A549 (cell line): ENCODE results near the gene STX12. TPM values are rescaled to one million over a fixed set of nuclear protein-coding genes. Genes with fewer than 3 reads are reported as not detected.
"Not testable (repeated sequence)": the region's sequence is repeated elsewhere in the genome, so short reads cannot be mapped to it uniquely, and the experiment has no call there.

Experiments used
- ATAC-seq, 2 experiments: fragments of 200-7000 bp in 1 of 2; fragments of >200 bp in 1 of 2; cut with Nextera tagmentation in 1 of 2; cut with Tn5 transposase in 1 of 2; 3 replicates each; pipeline versions ENCODE4 v1.8.0 to v1.9.1; 2018 to 2020; ENCODE audit warnings: mild to moderate bottlenecking in 1 of 2, moderate library complexity in 1 of 2
- CTCF ChIA-PET: fragments of 300-600 bp; sonication (Branson Sonifier 250); formaldehyde crosslinking; extraction: SDS; loops from one replicate; lab custom pipeline; 2021; ENCODE audit warnings: antibody characterized with exemption, inconsistent platforms; lab: Yijun Ruan, JAX
- POLR2A ChIA-PET: fragments of 350-600 bp; formaldehyde crosslinking; extraction: SDS; loops from one replicate; lab custom pipeline; 2021; ENCODE audit warnings: antibody characterized with exemption, inconsistent platforms; lab: Yijun Ruan, JAX
- DNase-seq, 2 experiments: peaks; one replicate each; pipeline versions ENCODE4 v3.0.0 to v3.0.0-alpha.2; 2011 to 2016; ENCODE audit warnings: low read depth in 1 of 2, low spot score in 1 of 2
- FAIRE-seq: peaks from 2 replicates; lab custom pipeline; 2011; peaks lifted over from hg19 to GRCh38; lab: Jason Lieb, UNC
- H3K27ac ChIP-seq, 2 experiments: fragments of >200 bp; sonication (Bioruptor Twin); formaldehyde crosslinking; 3 replicates each; pipeline ENCODE4 v1.5.1; 2016 to 2017
- H3K4me1 ChIP-seq: fragments of >200 bp; sonication (Bioruptor Twin); formaldehyde crosslinking; 3 replicates; pipeline ENCODE4 v1.6.1; 2016
- H3K4me2 ChIP-seq: fragments of >200 bp; sonication (Bioruptor Twin); formaldehyde crosslinking; 3 replicates; pipeline ENCODE4 v1.6.1; 2016
- H3K4me3 ChIP-seq: fragments of >200 bp; sonication (Bioruptor Twin); formaldehyde crosslinking; 3 replicates; pipeline ENCODE4 v1.5.1; 2016
- H3K9me3 ChIP-seq: fragments of >200 bp; sonication (Bioruptor Twin); formaldehyde crosslinking; 3 replicates; pipeline ENCODE4 v1.6.1; 2016
- BHLHE40 ChIP-seq: IDR thresholded peaks from 2 replicates; pipeline ENCODE4 v1.6.1; 2012; ENCODE audit warnings: low read depth, low read length, inconsistent platforms
- CEBPB ChIP-seq, 2 experiments: fragments of >200 bp in 1 of 2; sonication (Bioruptor Twin) in 1 of 2; formaldehyde crosslinking in 1 of 2; IDR thresholded peaks; 2 replicates each; pipeline ENCODE4 v1.6.1; 2012 to 2016
- CHD4 ChIP-seq: fragments of 200-600 bp; sonication (generic); IDR thresholded peaks from 2 replicates; pipeline ENCODE4 v1.6.1; 2016; ENCODE audit warnings: antibody characterized with exemption, mild to moderate bottlenecking, borderline replicate concordance
- E2F6 ChIP-seq: IDR thresholded peaks from 2 replicates; pipeline ENCODE4 v1.6.1; 2012; ENCODE audit warnings: low read depth, borderline replicate concordance
- EHF ChIP-seq: fragments of 250-450 bp; sonication (Bioruptor Pico); IDR thresholded peaks from 2 replicates; pipeline ENCODE4 v1.5.0; 2020; ENCODE audit warnings: mild to moderate bottlenecking
- ELK1 ChIP-seq: fragments of 150-350 bp; IDR thresholded peaks from 2 replicates; pipeline ENCODE4 v1.6.1; 2014; ENCODE audit warnings: low read depth, mild to moderate bottlenecking, low read length
- HOXB5 ChIP-seq: fragments of 250-450 bp; sonication (Bioruptor Pico); IDR thresholded peaks from 2 replicates; pipeline ENCODE4 v1.5.0; 2020; ENCODE audit warnings: mild to moderate bottlenecking, moderate library complexity
- JUN ChIP-seq, 2 experiments: fragments of >200 bp; sonication (Bioruptor Twin); formaldehyde crosslinking; IDR thresholded peaks; 2 replicates in 1 of 2; 3 replicates in 1 of 2; pipeline ENCODE4 v1.6.1; 2016 to 2017
- KDM1A ChIP-seq: fragments of 200-600 bp; sonication (generic); IDR thresholded peaks from 2 replicates; pipeline ENCODE4 v1.6.1; 2016; ENCODE audit warnings: low read depth, mild to moderate bottlenecking
- KDM5A ChIP-seq: fragments of 200-600 bp; sonication (generic); IDR thresholded peaks from 2 replicates; pipeline ENCODE4 v1.6.1; 2016; ENCODE audit warnings: antibody characterized with exemption, mild to moderate bottlenecking
- MYC ChIP-seq: IDR thresholded peaks from 2 replicates; pipeline ENCODE4 v1.6.1; 2012; ENCODE audit warnings: mild to moderate bottlenecking, inconsistent platforms, low read length, improper control_type of control experiment, borderline replicate concordance
- NPAS2 ChIP-seq: fragments of 250-450 bp; sonication (Bioruptor Pico); IDR thresholded peaks from 2 replicates; pipeline ENCODE4 v1.8.0; 2022; ENCODE audit warnings: mild to moderate bottlenecking, moderate library complexity, borderline replicate concordance
- PHF8 ChIP-seq: fragments of 200-600 bp; sonication (generic); IDR thresholded peaks from 2 replicates; pipeline ENCODE4 v1.6.1; 2016; ENCODE audit warnings: low read depth, mild to moderate bottlenecking, antibody characterized with exemption, moderate library complexity, borderline replicate concordance
- POLR2A ChIP-seq: IDR thresholded peaks from 2 replicates; pipeline ENCODE4 v1.6.1; 2012; ENCODE audit warnings: mild to moderate bottlenecking, low read length
- POLR2AphosphoS2 ChIP-seq: conservative IDR thresholded peaks from 2 replicates; pipeline ENCODE4 v1.6.1; 2012; ENCODE audit warnings: low read length, improper control_type of control experiment, inconsistent platforms
- RAD21 ChIP-seq, 2 experiments: fragments of >200 bp in 1 of 2; sonication (Bioruptor Twin) in 1 of 2; formaldehyde crosslinking in 1 of 2; IDR thresholded peaks in 1 of 2; conservative IDR thresholded peaks in 1 of 2; 2 replicates in 1 of 2; 3 replicates in 1 of 2; pipeline ENCODE4 v1.6.1; 2012 to 2018; ENCODE audit warnings: inconsistent platforms in 1 of 2
- RARB ChIP-seq: fragments of 250-450 bp; sonication (Bioruptor Pico); IDR thresholded peaks from 2 replicates; pipeline ENCODE4 v1.8.0; 2021; ENCODE audit warnings: mild to moderate bottlenecking, moderate library complexity
- RCOR1 ChIP-seq: fragments of 150-350 bp; IDR thresholded peaks from 2 replicates; pipeline ENCODE4 v1.6.1; 2014; ENCODE audit warnings: antibody characterized with exemption, low read length, low read depth
- RFX5 ChIP-seq: fragments of 450-650 bp; IDR thresholded peaks from 2 replicates; pipeline ENCODE4 v1.7.1; 2014; ENCODE audit warnings: antibody characterized with exemption, mild to moderate bottlenecking, moderate library complexity
- TFCP2L1 ChIP-seq: fragments of 250-450 bp; sonication (Bioruptor Pico); IDR thresholded peaks from 2 replicates; pipeline ENCODE4 v1.5.0; 2021; ENCODE audit warnings: mild to moderate bottlenecking
- TP53 ChIP-seq: fragments of 250-450 bp; sonication (Bioruptor Pico); IDR thresholded peaks from 2 replicates; pipeline ENCODE4 v1.5.0; 2021; ENCODE audit warnings: mild to moderate bottlenecking, moderate library complexity
- WGBS: methylation state at CpG from one replicate; pipeline ENCODE4 v1.1.6; 2017; ENCODE audit errors: missing lambda C conversion rate; 5-methylcytosine and 5-hydroxymethylcytosine counted together
- polyA plus RNA-seq, 4 experiments: library from polyadenylated mRNA; depleted of rRNA in 3 of 4; stranded (reverse); fragments of >200 nt; fragmentation: RNase III in 1 of 4; extraction: RNeasy Plus Mini Kit Qiagen cat#74134 plus additional on column Dnase treatment in 1 of 4; gene quantifications; 2 replicates in 3 of 4; 3 replicates in 1 of 4; pipeline ENCODE4 v1.2.3, GENCODE V29; 2011 to 2017
- TF ChIP-seq, protein P1 (sequence below): fragments of 250-450 bp; sonication (Bioruptor Pico); IDR thresholded peaks from 2 replicates; pipeline ENCODE4 v1.5.0; 2021; ENCODE audit warnings: mild to moderate bottlenecking, moderate library complexity, borderline replicate concordance

The STX12 gene
- polyA plus RNA-seq, 2 of the 4 experiments (the other 2 are of a cell fraction), result 11.9 to 14.6 TPM

DNA sequence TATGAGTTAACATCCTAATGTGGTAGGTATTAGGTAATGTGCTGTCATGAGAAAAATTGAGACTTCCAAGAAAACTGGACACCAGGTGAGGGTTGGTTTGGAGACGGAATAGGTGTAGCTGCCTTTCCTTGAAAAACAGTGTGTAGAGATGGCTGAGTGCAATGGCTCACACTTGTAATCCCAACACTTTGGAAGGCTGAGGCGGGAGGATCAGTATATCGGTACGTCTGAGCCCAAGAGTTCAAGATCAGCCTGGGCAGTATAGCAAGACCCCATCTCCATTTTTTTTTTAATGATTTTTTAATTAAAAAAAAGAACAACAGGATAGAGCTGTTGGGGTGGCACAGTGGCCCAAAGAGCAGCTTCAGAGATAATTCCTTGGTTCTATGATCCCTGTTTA is 50.8 kb downstream of the STX12 start:
- no peak for TF ChIP-seq RFX5
- no peak for TF ChIP-seq TFCP2L1 (CRISPR knock-in tag)
- no peak for TF ChIP-seq CHD4
- TF ChIP-seq HOXB5, result no peak
- no peak for TF ChIP-seq RARB (CRISPR knock-in tag)
- TF ChIP-seq EHF (CRISPR knock-in tag), result no peak
- TF ChIP-seq E2F6, result no peak
- TF ChIP-seq ELK1, result no peak
- no peak for TF ChIP-seq BHLHE40
- TF ChIP-seq KDM1A, result no peak
- TF ChIP-seq MYC, result no peak
- no peak for TF ChIP-seq JUN (IDR thresholded peaks at IDR 0.05)
- TF ChIP-seq TP53 (CRISPR knock-in tag), result no peak
- no peak for TF ChIP-seq POLR2AphosphoS2
- no peak for TF ChIP-seq KDM5A
- 98% methylated on average over 4 of the region's 4 CpGs for WGBS
- ATAC-seq (no peak), FAIRE-seq (no peak), DNase-seq (no peak)
- ChIA-PET CTCF (interaction anchor here (1.4 kb wide), 1 partner anchor 154 kb away, joined by 3 read pairs; no protein-coding TSS in a partner anchor), POLR2A (no interaction called here)
- no peak overlapping the region for H3K4me2 ChIP-seq
- H3K9me3 ChIP-seq, result no peaks in the 10 kb centered on the region
- H3K4me3 ChIP-seq, result no peak overlapping the region
- H3K27ac ChIP-seq, result no peak overlapping the region
- H3K4me1 ChIP-seq, result no peaks in the 10 kb centered on the region

GRCh38 chr1:27824411-27824810 is 51.4 kb downstream of the STX12 start:
- H3K9me3 ChIP-seq, result no peaks in the 10 kb centered on the region
- POLR2A ChIA-PET, result no interaction called here
- no peak overlapping the region for H3K4me3 ChIP-seq
- no peak for DNase-seq
- no peak for TF ChIP-seq POLR2AphosphoS2
- TF ChIP-seq ELK1, result no peak
- no peak for TF ChIP-seq POLR2A
- no peak for TF ChIP-seq RFX5
- TF ChIP-seq NPAS2 (CRISPR knock-in tag), result no peak
- TF ChIP-seq RAD21 (conservative IDR thresholded peaks at IDR 0.05 in 1 of 2, IDR thresholded peaks at IDR 0.05 in 1 of 2), result no peak
- TF ChIP-seq EHF (CRISPR knock-in tag), result no peak
- no peak for TF ChIP-seq PHF8
- TF ChIP-seq RCOR1, result no peak
- no peak for TF ChIP-seq CEBPB (IDR thresholded peaks at IDR 0.05)
- TF ChIP-seq, protein P1, sequence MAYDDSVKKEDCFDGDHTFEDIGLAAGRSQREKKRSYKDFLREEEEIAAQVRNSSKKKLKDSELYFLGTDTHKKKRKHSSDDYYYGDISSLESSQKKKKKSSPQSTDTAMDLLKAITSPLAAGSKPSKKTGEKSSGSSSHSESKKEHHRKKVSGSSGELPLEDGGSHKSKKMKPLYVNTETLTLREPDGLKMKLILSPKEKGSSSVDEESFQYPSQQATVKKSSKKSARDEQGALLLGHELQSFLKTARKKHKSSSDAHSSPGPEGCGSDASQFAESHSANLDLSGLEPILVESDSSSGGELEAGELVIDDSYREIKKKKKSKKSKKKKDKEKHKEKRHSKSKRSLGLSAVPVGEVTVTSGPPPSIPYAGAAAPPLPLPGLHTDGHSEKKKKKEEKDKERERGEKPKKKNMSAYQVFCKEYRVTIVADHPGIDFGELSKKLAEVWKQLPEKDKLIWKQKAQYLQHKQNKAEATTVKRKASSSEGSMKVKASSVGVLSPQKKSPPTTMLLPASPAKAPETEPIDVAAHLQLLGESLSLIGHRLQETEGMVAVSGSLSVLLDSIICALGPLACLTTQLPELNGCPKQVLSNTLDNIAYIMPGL, result no peak
- CTCF ChIA-PET, result no interaction called here
- FAIRE-seq, result no peak
- H3K4me1 ChIP-seq, result no peaks in the 10 kb centered on the region
- ATAC-seq, result no peak
- H3K27ac ChIP-seq, result no peak overlapping the region
- 97% methylated on average over 1 of the region's 4 CpGs for WGBS
- no peak overlapping the region for H3K4me2 ChIP-seq

DNA sequence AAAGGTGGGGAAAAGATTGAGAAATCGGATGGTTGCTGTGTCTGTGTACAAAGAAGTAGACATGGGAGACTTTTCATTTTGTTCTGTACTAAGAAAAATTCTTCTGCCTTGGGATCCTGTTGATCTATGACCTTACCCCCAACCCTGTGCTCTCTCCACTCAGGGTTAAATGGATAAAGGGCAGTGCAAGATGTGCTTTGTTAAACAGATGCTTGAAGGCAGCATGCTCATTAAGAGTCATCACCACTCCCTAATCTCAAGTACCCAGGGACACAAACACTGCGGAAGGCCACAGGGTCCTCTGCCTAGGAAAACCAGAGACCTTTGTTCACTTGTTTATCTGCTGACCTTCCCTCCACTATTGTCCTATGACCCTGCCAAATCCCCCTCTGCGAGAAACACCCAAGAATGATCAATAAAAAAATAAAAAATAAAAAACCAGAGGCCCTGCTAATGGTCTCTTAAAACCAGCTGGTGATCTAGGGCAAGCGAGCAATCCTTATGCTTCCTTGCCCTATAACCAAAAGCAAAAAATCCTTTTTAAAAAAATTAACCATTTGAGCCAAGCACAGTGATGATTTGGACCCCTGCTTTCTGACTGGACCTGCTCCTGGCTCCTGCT is 56.4 kb downstream of the STX12 start:
- peak overlapping the region; percentile 71 for H3K4me2 ChIP-seq
- H3K4me3 ChIP-seq, H3K9me3 ChIP-seq, POLR2A ChIA-PET, FAIRE-seq, DNase-seq, ATAC-seq: not testable (repeated sequence)
- H3K4me1 ChIP-seq, result peaks cover 16% of the 10 kb centered on the region; the same call in 2 of the 3 replicates
- CTCF ChIA-PET, result interaction anchor here (0.7 kb wide), 1 partner anchor 593 kb away, joined by 5 read pairs; no protein-coding TSS in a partner anchor
- peak overlapping the region in 1 of 2 experiments; percentile 94; a peak in 3 of 6 replicates for H3K27ac ChIP-seq
- WGBS, result 89% methylated on average over 3 of the region's 4 CpGs
